SKM-1 (cell line): Measurements from ENCODE around the gene PDCD2L.
"Not testable (repeated sequence)": the region's sequence is repeated elsewhere in the genome, so short reads cannot be mapped to it uniquely, and the experiment has no call there.

Source experiments
- DNase-seq: peaks from one replicate; lab custom pipeline; 2025; ENCODE audit not compliant: unreplicated experiment; lab: John Stamatoyannopoulos, UW

PDCD2L gene

DNA sequence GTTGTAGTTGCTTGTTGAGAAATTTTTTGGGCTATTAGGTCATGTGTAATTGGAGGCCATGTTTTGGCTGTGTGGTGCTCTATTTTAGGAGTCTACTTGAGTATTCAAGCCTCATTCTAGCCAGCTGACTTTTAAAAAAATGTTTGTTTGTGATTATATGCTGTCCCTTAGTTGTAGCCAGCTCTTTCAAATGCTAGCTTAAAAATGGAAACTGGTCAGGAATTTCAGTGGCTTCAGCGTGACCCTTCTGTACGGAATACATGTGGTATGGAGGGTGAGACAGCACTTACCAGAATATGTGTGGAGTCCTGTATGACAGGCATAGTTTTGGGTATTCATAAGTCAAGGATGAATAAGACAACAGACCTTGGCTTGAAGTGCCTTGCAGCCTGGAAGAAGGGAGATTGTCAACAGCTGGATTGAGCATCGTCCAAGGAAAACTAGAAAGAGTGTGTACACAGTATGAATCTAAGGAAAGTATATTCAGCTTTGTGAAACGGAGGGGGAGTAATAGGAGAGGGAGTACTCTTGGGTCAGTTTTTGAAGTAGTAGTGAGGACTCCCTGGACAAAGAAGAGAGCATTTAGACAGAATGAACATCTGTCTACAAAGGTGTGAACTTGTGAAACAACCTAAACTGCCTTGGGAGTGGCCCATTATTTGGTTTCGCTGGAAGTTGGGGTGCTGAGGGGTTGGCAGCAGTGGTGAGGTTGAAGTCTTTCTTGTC, 57.3 kb downstream of the PDCD2L start:
- no peak for DNase-seq

DNA sequence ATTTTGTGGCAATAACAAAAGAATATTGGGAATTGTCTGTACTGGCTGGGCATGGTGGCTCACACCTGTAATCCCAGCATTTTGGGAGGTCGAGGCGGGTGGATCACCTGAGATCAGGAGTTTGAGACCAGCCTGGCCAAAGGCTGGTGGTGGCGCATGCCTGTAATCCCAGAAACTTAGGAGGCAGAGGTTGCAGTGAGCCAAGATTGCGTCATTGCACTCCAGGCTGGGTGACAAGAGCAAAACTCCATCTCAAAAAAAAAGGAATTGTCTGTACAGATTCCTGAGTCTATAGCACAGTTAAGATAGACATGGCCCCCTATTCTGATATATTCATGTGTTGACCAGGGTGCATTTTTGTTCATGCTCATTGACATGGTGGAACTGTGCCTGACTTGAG, 60.6 kb downstream of the PDCD2L start:
- not testable (repeated sequence) for DNase-seq

DNA sequence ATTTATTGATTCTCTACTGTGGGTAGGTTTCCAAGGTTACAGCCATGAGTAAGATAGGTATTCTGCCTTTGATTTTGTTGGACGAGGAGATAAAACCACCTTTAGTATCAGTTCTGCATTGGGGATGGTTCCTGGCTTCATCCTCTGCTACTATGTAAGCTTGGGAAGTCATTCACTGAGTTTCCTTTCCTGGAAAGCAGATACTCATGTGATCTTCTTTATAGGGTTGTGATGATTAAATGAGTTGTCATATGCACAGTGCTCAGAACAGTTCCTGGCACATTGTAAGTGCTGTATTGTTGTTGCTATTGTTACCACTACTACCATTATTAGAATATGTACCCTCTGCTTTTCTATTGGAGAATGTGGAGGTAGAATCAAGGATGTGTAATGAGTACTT, 64.2 kb downstream of the PDCD2L start:
- no peak for DNase-seq

DNA sequence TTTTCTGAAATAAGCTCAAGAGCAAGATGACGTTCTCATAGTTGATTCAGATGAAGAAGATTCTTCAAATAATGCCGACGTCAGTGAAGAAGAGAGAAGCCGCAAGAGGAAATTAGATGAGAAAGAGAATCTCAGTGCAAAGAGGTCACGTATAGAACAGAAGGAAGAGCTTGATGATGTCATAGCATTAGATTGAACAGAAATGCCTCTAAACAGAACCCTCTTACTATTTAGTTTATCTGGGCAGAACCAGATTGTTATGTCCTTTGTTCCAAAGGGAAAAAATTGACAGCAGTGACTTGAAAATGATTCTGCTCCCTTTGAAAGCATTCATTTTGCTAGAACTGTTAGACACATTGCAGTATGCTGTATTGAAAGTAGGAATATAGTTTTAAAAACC, 64.8 kb downstream of the PDCD2L start:
- not testable (repeated sequence) for DNase-seq

DNA sequence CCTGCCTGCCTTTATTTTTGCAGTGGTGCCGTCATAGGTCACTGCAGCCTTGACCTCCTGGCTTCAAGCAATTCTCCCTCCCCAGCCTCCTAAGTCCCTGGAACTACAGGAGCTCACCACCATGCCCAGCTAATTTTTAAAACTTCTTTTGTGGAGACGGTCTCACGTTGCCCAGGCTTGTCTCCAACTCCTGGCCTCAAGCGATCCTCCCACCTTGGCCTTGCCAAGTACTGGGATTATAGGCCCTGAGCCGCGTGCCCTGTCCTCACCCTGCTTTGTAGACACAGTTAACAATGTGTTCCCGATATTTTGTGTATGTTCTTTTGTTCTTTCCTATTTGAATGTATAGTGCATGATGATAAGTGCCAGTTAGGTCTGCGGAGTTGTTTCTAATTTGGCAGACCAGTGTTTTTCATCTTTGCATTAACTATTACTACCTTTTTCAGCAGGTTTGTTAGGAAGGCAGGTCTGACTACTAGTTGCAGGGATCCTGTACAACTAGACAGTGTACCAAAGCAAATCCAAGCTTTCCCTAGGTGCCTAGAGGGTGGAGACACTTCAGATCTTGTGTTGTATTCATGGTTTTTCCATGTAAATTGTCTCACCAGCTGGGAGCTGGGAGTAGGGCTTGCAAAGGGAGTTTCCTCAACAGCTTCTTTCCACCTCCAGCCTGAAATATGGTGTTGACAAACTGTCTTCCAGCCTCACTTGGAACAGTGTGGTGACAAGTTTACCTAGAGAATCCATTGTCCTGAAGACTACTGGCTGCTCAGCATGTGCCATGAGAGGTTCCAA, 67.9 kb downstream of the PDCD2L start:
- DNase-seq = no peak

DNA sequence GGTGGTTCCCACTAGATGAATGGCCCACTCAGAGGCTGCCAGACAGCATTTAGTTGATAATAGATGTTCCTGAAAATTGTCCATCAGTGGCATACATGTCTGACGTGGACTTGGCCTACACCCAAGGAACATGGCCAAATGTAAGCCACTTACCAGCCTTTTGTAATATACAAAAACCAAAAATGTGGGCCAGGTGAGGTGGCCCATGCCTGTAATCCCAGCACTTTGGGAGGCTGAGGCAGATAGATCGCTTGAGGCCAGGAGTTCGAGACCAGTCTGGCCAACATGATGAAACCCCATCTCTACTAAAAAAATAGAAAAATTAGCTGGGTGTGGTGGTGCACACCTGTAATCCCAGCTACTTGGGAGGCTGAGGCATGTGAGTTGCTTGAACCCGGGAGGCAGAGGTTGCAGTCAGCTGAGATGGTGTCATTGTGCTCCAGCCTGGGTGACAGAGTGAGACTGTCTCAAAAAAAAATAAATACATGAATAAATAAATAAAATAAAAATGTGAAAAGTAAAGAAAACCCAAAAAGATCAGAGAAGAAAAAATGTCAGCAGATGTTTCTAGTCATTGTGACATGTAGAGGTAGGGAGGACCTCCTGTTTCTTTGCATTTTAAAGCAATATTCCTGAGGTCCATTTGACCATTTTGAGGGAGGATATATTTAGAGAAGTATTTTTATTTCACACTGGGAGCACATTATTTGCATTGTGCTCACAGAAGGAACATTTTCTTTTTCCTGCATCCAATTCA, 70.2 kb downstream of the PDCD2L start:
- no peak for DNase-seq

DNA sequence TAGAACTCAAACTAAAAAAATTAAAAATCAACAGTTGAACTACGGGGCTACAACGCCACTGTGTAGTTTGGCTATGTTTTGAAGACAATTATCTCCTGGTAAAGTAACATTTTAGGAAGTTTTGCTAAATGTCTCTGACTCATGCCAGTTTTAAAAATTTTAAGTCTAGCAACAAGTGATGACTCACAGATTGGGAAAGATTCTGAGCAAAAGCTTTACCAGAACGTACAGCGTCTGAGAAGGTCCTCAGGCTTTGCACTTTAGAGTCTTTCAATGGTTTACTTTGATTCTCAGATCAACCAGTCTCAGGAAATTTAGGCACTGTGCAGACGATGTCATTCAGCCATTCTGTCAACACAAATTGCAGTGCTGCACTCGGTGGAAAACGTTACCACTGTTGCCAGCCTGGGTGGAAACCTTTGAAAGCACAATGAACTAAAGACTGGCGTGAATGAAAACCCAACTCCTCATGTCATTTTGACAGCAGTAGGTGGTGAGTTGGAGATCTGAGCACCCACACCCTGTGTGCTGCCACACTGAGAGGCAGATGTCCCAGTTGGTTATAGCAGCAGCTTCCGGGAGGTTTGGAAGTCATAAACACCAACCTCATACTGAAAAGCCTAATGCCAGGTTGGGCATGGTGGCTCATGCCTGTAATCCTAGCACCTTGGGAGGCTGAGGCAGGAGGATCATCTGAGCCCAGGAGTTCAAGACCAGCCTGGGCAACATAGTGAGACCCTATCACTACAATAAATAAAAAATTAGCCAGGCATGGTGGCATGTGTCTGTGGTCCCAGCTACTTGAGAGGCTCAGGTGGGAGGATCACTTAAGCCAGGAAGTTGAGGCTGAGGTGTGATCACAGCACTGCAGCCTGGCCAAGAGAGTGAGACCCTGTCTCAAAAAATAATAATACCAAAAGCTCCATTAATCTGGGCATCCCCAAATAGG, 71.1 kb downstream of the PDCD2L start:
- peak; percentile 26 for DNase-seq
